Fibroblast of lung (primary cell): ENCODE measurements around the gene PLEKHG7.

Experiments
- CTCF ChIP-seq, 2 donors: IDR thresholded peaks in 1 of 2; conservative IDR thresholded peaks in 1 of 2; 1 replicate in 1 of 2; 2 replicates in 1 of 2; pipeline ENCODE4 v1.5.1; 2011 to 2012; ENCODE audit warnings: low read length in 2 of 2, control low read depth in 1 of 2, inconsistent platforms in 1 of 2, low read depth in 1 of 2, mild to moderate bottlenecking in 1 of 2
- EZH2 ChIP-seq: IDR thresholded peaks from 2 replicates; pipeline ENCODE4 v1.5.1; 2012; ENCODE audit warnings: low read length, control low read depth, mild to moderate bottlenecking; ENCODE audit errors: missing control alignments

- no peak for TF ChIP-seq CTCF (conservative IDR thresholded peaks at IDR 0.05 in 1 of 2, IDR thresholded peaks at IDR 0.05 in 1 of 2; ENCODE audit: low read depth in 1 of 2, low read length in 2 of 2)
- TF ChIP-seq EZH2: no peak
These were observed 41.5 kb upstream of the PLEKHG7 start for GRCh38 chr12:92661269-92661668.
